Lower leg skin (tissue), 3 donors: ENCODE results near the gene EME2.

Experiments
- CTCF ChIP-seq, 3 donors: fragments of 450-650 bp; IDR thresholded peaks; one replicate each; pipeline ENCODE4 v1.5.1; 2016; ENCODE audit warnings: antibody characterized with exemption in 3 of 3, mild to moderate bottlenecking in 3 of 3, moderate library complexity in 2 of 3
- POLR2A ChIP-seq, 2 donors: fragments of 450-650 bp; IDR thresholded peaks; one replicate each; pipeline ENCODE4 v1.6.1; 2016 to 2017; ENCODE audit warnings: antibody characterized with exemption in 2 of 2, mild to moderate bottlenecking in 1 of 2, moderate library complexity in 1 of 2

DNA sequence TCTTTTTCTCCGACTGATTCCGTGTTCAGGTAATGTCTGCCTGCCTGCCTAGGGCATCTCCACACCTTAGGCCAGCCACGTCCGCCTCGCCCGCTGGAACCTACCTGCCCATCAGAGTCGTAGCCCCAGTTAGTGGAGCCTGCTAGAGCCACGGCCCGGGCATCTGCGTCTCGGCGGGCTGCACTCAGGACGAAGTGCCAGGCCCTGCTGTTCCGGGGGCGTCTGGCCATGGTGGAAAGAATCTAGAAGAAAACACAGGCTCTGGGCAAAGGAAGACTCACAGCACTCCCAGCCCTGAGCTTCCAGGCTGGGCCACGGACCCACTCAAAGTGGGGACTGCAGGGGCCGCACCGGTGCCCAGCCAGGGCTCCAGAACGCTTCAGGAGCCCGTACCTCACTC is 8.6 kb downstream of the EME2 start:
- TF ChIP-seq CTCF (IDR thresholded peaks at IDR 0.05) (no peak), POLR2A (IDR thresholded peaks at IDR 0.05) (no peak)
